Parathyroid adenoma (tissue), 2 donors: ENCODE measurements around the gene ITGB5.

Experiments used
- H2AFZ ChIP-seq: fragments of 300-600 bp; sonication (generic); one replicate; pipeline ENCODE4 v1.7.0; 2017; ENCODE audit warnings: antibody characterized with exemption, mild to moderate bottlenecking
- H3K27ac ChIP-seq: fragments of 300-600 bp; sonication (generic); one replicate; pipeline ENCODE4 v1.7.0; 2017
- H3K27me3 ChIP-seq: fragments of 300-600 bp; sonication (generic); one replicate; pipeline ENCODE4 v1.7.0; 2017; ENCODE audit warnings: low read length; ENCODE audit not compliant: control insufficient read depth, insufficient read depth
- H3K36me3 ChIP-seq: fragments of 300-600 bp; sonication (generic); one replicate; pipeline ENCODE4 v1.7.0; 2017; ENCODE audit warnings: low read length; ENCODE audit not compliant: control insufficient read depth, insufficient read depth
- H3K4me1 ChIP-seq: fragments of 300-600 bp; sonication (generic); one replicate; pipeline ENCODE4 v1.7.0; 2017; ENCODE audit warnings: control low read depth
- H3K4me2 ChIP-seq: fragments of 300-600 bp; sonication (generic); one replicate; pipeline ENCODE4 v1.7.0; 2017; ENCODE audit warnings: low read length
- H3K4me3 ChIP-seq: fragments of 300-600 bp; sonication (generic); one replicate; pipeline ENCODE4 v1.7.0; 2017; ENCODE audit warnings: low read depth, low read length
- H3K79me2 ChIP-seq: fragments of 300-600 bp; sonication (generic); one replicate; pipeline ENCODE4 v1.7.0; 2017; ENCODE audit warnings: control low read depth
- H3K9ac ChIP-seq: fragments of 300-600 bp; sonication (generic); one replicate; pipeline ENCODE4 v1.7.0; 2017; ENCODE audit warnings: mild to moderate bottlenecking
- H3K9me3 ChIP-seq: fragments of 300-600 bp; sonication (generic); one replicate; pipeline ENCODE4 v1.7.0; 2017; ENCODE audit warnings: low read length; ENCODE audit not compliant: control insufficient read depth
- CTCF ChIP-seq: fragments of 300-600 bp; sonication (generic); IDR thresholded peaks from one replicate; pipeline ENCODE4 v1.7.0; 2017; ENCODE audit warnings: antibody characterized with exemption, mild to moderate bottlenecking
- donor health status: primary hyperparathyroidism.

Gene ITGB5

GRCh38 chr3:124887177-124887931 is at the start of gene ITGB5:
Gene ITGB5 (minus strand): TSS chr3:124887365. CDS start chr3:124887000, 365 bp downstream.
- Histone ChIP-seq H3K4me1 (peaks cover 6% of the 10 kb centered on the region), H3K79me2 (peaks cover 13% of the 10 kb centered on the region), H3K27ac (peak within 1 kb of the TSS; percentile 82), H3K9me3 (no peaks in the 10 kb centered on the region), H3K4me2 (peak within 1 kb of the TSS; percentile 90), H3K4me3 (peak within 1 kb of the TSS; percentile 67), H3K27me3 (no peaks in the 10 kb centered on the region), H2AFZ (peak within 1 kb of the TSS; percentile 97), H3K9ac (peak within 1 kb of the TSS; percentile 34), H3K36me3 (no peaks in the 10 kb centered on the region)
- no peak for TF ChIP-seq CTCF

GRCh38 chr3:124935794-124936542 is 48.8 kb upstream of the ITGB5 start:
- no peak overlapping the region for H3K9ac ChIP-seq
- no peaks in the 10 kb centered on the region for H3K36me3 ChIP-seq
- TF ChIP-seq CTCF: no peak
- no peaks in the 10 kb centered on the region for H3K27me3 ChIP-seq
- H3K4me2 ChIP-seq: no peak overlapping the region
- no peaks in the 10 kb centered on the region for H3K79me2 ChIP-seq
- no peak overlapping the region for H2AFZ ChIP-seq
- no peak overlapping the region for H3K27ac ChIP-seq
- H3K4me1 ChIP-seq: no peaks in the 10 kb centered on the region
- H3K9me3 ChIP-seq: no peaks in the 10 kb centered on the region
- H3K4me3 ChIP-seq: no peak overlapping the region

GRCh38 chr3:124935264-124935663 is 48.1 kb upstream of the ITGB5 start:
- Histone ChIP-seq H3K36me3 (no peaks in the 10 kb centered on the region), H3K9me3 (no peaks in the 10 kb centered on the region), H2AFZ (no peak overlapping the region), H3K4me3 (no peak overlapping the region), H3K4me2 (no peak overlapping the region), H3K4me1 (no peaks in the 10 kb centered on the region), H3K27me3 (no peaks in the 10 kb centered on the region), H3K9ac (no peak overlapping the region), H3K27ac (no peak overlapping the region), H3K79me2 (no peaks in the 10 kb centered on the region)
- TF ChIP-seq CTCF: no peak

- H2AFZ ChIP-seq: no peak within 1 kb of the TSS
- H3K27me3 ChIP-seq: no peaks in the 10 kb centered on the region
- no peaks in the 10 kb centered on the region for H3K4me1 ChIP-seq
- no peaks in the 10 kb centered on the region for H3K79me2 ChIP-seq
- no peak for TF ChIP-seq CTCF
- no peak within 1 kb of the TSS for H3K4me3 ChIP-seq
- H3K27ac ChIP-seq: no peak within 1 kb of the TSS
- no peaks in the 10 kb centered on the region for H3K36me3 ChIP-seq
- no peaks in the 10 kb centered on the region for H3K9me3 ChIP-seq
- H3K9ac ChIP-seq: no peak within 1 kb of the TSS
- no peak within 1 kb of the TSS for H3K4me2 ChIP-seq
Observed at GRCh38 chr3:124934577-124934976, 47.4 kb upstream of the ITGB5 start, which contains the start of gene MUC13. Gene MUC13 (minus strand): TSS chr3:124934751. CDS start chr3:124934712, 39 bp downstream.
